Adrenal gland (tissue), 12 donors: ENCODE measurements around the gene SPDYC. TPM values are rescaled to one million over a fixed set of nuclear protein-coding genes. Genes with fewer than 3 reads are reported as not detected.
A peak's percentile ranks its signal among the peaks of the same experiment; 100 is the strongest.

Experiments used
- DNase-seq, 7 donors: peaks; one replicate each; pipeline ENCODE4 v3.0.0-alpha.2; 2019 to 2020
- H3K27ac ChIP-seq, 5 donors: fragments of 200-600 bp; sonication (generic) in 4 of 5; 1 replicate in 3 of 5; 2 replicates in 2 of 5; pipeline versions ENCODE4 v1.5.1 to v1.8.0; 2016 to 2020; ENCODE audit warnings: mild to moderate bottlenecking in 1 of 5
- H3K27me3 ChIP-seq: fragments of 200-600 bp; 2 replicates; pipeline ENCODE4 v1.8.0; 2021
- H3K36me3 ChIP-seq, 2 donors: fragments of 200-600 bp; replicated peaks in 1 of 2; 1 replicate in 1 of 2; 2 replicates in 1 of 2; pipeline versions ENCODE4 v1.5.1 to v1.8.0; 2018 to 2022
- H3K4me1 ChIP-seq, 2 donors: fragments of 200-600 bp; replicated peaks in 1 of 2; 1 replicate in 1 of 2; 2 replicates in 1 of 2; pipeline versions ENCODE4 v1.5.1 to v1.8.0; 2018 to 2021
- H3K4me3 ChIP-seq, 4 donors: fragments of 200-600 bp; sonication (generic) in 3 of 4; one replicate each; pipeline ENCODE4 v1.5.1; 2016 to 2018
- H3K9me3 ChIP-seq, 3 donors: fragments of 200-600 bp; sonication (generic) in 1 of 3; replicated peaks in 1 of 3; 1 replicate in 2 of 3; 2 replicates in 1 of 3; pipeline versions ENCODE4 v1.5.1 to v1.8.0; 2016 to 2021
- CTCF ChIP-seq, 6 experiments: fragments of 450-650 bp in 4 of 6; fragments of 200-600 bp in 2 of 6; sonication (generic) in 1 of 6; IDR thresholded peaks; 1 replicate in 5 of 6; 2 replicates in 1 of 6; pipeline versions ENCODE4 v1.5.1 to v1.8.0; 2016 to 2021; ENCODE audit warnings: antibody characterized with exemption in 6 of 6, mild to moderate bottlenecking in 2 of 6, moderate library complexity in 1 of 6
- POLR2A ChIP-seq, 2 donors: fragments of 450-650 bp; IDR thresholded peaks; one replicate each; pipeline ENCODE4 v1.6.1; 2017; ENCODE audit warnings: antibody characterized with exemption in 2 of 2, mild to moderate bottlenecking in 2 of 2, moderate library complexity in 1 of 2
- whole genome bisulfite sequencing, 4 donors: extraction: QIAGEN DNeasy Blood & Tissue Kit in 2 of 4; methylation state at CpG; one replicate each; pipeline versions ENCODE4 v1.1.5 to v1.1.7; 2013 to 2017; 5-methylcytosine and 5-hydroxymethylcytosine counted together
- intact Hi-C, 2 donors: fragments of 100-400 bp; cut with DNase I; formaldehyde crosslinking; loops; one replicate each; pipeline versions ENCODE4 v1.14.1 to v1.15.0; 2022 to 2023
- polyA plus RNA-seq, 3 donors: library from polyadenylated mRNA; stranded (reverse); fragments of 200-250 nt in 2 of 3; fragments of 350-450 nt in 1 of 3; fragmentation: Illumina TruSeq in 1 of 3; extraction: RNeasy Lipid Tissue Mini Kit (QIAGEN cat#74804) in 1 of 3; gene quantifications; one replicate each; pipeline ENCODE4 v1.2.3, GENCODE V29; 2013 to 2014
- total RNA-seq, 9 donors: library from RNA; depleted of rRNA in 4 of 9; stranded (reverse); fragments of >200 nt in 4 of 9; fragments of 120-200 nt in 1 of 9; fragmentation: NEBNext Ultra II Directional in 1 of 9; extraction: Animal tissue kit (Norgen Biotek cat#: 25700) in 1 of 9; gene quantifications; one replicate each; pipeline versions ENCODE4 v1.1.0 to v1.2.4, GENCODE V29; 2013 to 2023
- donor health status: healthy with polysubstance abuse.
- donor health status: Bipolar disorder and iron deficiency.
- donor health status: DM: yes; HTN: yes; CAD: no.
- donor health status: DM: no; HTN: no; CAD: no.
- donor health status: DM: no; HTN: no; CAD: no.
- donor health status: DM: yes; HTN: yes; CAD: no.

The SPDYC gene
- total and polyA plus RNA-seq, 12 donors: 0.10 TPM; not detected in 11

DNA sequence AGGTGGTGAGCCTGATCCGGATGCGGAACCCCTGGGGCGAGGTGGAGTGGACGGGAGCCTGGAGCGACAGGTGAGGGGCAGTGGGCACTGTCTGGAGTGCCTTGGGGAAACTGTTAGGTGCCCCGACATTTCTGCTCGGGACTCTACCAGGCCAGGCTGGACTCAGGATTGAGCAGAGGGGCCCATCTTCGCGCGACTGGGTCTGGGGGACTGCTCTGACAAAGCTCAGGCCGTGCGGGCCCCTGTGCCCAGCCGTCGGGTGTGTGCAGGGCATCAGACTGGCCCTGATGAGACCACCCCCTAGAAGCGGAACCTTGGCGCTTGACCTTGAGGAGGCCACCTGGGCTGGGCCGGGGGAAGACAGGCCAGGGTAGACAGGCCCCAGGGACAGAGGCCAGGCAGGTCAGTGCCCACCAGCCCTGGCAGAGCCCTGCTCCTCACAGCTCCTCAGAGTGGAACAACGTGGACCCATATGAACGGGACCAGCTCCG, 18.0 kb downstream of the SPDYC start:
- H3K27me3 ChIP-seq: no peaks in the 10 kb centered on the region
- H3K4me3 ChIP-seq: no peak overlapping the region
- H3K36me3 ChIP-seq: peaks cover 0 to 56% of the 10 kb centered on the region in 2 donors
- no peaks in the 10 kb centered on the region for H3K9me3 ChIP-seq
- WGBS, 4 donors: 90 to 94% (median 93%) methylated on average over 14 to 20 of the region's 20 CpGs
- TF ChIP-seq CTCF (IDR thresholded peaks at IDR 0.05) (no peak), POLR2A (IDR thresholded peaks at IDR 0.05) (no peak)
- intact Hi-C loops: no loop called here
- no peak overlapping the region for H3K27ac ChIP-seq
- peak in 2 of 7 donors; percentile 20 to 41 for DNase-seq
- peaks cover 0 to 5% of the 10 kb centered on the region in 2 donors for H3K4me1 ChIP-seq

DNA sequence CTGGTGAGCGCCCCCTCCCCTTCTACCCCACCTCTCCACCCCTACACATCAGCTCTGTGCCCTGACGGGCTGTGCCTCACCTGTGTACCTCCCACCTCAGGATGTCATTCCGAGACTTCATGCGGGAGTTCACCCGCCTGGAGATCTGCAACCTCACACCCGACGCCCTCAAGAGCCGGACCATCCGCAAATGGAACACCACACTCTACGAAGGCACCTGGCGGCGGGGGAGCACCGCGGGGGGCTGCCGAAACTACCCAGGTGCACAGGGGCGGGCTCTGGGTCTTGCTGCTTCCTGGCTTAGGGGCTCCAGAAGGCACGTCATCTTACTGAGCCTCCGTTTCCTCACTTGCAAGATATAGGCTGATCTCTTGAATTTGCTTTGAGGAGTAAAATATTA, 18.5 kb downstream of the SPDYC start:
- intact Hi-C loops: no loop called here
- 95 to 97% (median 96%) methylated on average over 11 to 18 of the region's 18 CpGs for WGBS, 4 donors
- Histone ChIP-seq H3K27me3 (no peaks in the 10 kb centered on the region), H3K4me3 (no peak overlapping the region), H3K9me3 (no peaks in the 10 kb centered on the region), H3K27ac (no peak overlapping the region), H3K36me3 (peaks cover 0 to 56% of the 10 kb centered on the region in 2 donors), H3K4me1 (peaks cover 0 to under 1% of the 10 kb centered on the region in 2 donors)
- DNase-seq: peak in 2 of 7 donors; percentile 19 to 43
- no peak for TF ChIP-seq CTCF (IDR thresholded peaks at IDR 0.05)
- TF ChIP-seq POLR2A (IDR thresholded peaks at IDR 0.05): no peak

DNA sequence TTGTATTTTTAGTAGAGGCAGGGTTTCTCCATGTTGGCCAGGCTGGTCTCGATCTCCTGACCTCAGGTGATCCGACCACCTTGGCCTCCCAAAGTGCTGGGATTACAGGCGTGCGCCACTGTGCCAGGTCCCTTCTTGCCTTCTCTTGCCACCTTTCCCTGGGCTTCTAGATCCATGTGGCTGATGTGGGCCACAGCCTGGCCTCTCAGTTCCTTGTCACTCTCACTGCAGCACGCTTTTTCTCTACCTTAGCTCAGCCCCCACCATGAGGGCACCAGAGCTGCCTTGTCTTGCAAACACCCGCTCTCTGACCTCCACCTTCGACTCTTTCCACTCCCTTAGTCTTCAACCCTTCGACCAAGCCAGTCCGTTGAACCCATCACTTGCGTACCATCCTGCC, 19.2 kb downstream of the SPDYC start:
- intact Hi-C loops: no loop called here
- Histone ChIP-seq H3K4me3 (no peak overlapping the region), H3K9me3 (no peaks in the 10 kb centered on the region), H3K27me3 (no peaks in the 10 kb centered on the region), H3K4me1 (no peaks in the 10 kb centered on the region), H3K27ac (no peak overlapping the region), H3K36me3 (peaks cover 0 to 56% of the 10 kb centered on the region in 2 donors)
- 86 to 89% (median 88%) methylated on average over 10 of the region's 10 CpGs for WGBS, 4 donors
- TF ChIP-seq CTCF (IDR thresholded peaks at IDR 0.05): no peak
- TF ChIP-seq POLR2A (IDR thresholded peaks at IDR 0.05): no peak
- DNase-seq: peak in 2 of 7 donors; percentile 17 to 21

DNA sequence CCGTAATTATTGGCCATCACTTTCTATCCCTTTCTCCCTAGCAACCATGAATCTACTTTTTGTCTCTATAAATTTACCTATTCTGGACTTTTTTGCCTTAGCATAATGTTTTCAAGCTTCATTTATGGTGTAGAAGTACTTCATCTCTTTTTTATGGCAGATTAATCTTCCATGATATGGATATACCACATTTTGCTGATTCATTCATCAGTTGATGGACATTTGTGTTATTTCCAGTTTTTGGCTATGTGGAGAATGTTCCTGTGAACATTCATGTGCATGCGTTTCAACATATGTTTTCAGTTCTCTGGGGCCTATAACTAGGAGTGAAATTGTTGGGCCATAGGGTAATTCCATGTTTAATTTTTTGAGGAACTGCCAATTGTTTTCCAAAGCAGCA, 24.5 kb downstream of the SPDYC start:
- Histone ChIP-seq H3K27me3 (no peaks in the 10 kb centered on the region), H3K9me3 (no peaks in the 10 kb centered on the region), H3K4me1 (no peaks in the 10 kb centered on the region), H3K36me3 (peaks cover 0 to 38% of the 10 kb centered on the region in 2 donors), H3K27ac (no peak overlapping the region), H3K4me3 (no peak overlapping the region)
- WGBS, 4 donors: 91 to 97% (median 94%) methylated on average over 2 of the region's 2 CpGs
- intact Hi-C loops: no loop called here
- no peak for DNase-seq
- TF ChIP-seq POLR2A (IDR thresholded peaks at IDR 0.05) (no peak), CTCF (IDR thresholded peaks at IDR 0.05) (no peak)
